ENCODE measurements around the gene PRDM5.

DNA sequence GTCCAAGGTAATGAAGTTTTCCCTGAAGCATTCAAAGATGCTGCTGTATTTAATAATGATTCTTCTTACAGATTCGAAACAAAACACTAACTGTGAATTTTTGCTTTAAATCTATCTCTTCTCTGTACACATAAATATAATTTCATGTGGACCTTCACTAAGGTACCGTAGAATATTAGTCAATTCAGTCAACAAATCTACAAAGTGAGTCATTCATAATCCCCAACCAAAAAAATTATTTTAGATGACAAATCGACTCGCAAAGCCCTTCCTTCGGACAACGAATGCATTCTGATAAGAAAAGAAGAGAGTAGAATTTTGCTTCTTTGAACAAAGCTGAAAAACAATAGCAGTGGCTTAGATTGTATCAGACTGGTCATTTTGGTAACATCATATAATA, 95.7 kb downstream of the PRDM5 start:
- TF ChIP-seq, protein P1, sequence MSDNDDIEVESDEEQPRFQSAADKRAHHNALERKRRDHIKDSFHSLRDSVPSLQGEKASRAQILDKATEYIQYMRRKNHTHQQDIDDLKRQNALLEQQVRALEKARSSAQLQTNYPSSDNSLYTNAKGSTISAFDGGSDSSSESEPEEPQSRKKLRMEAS (IDR thresholded peaks at IDR 0.05) = no peak
- TF ChIP-seq RAD21 (IDR thresholded peaks at IDR 0.05; ENCODE audit: low read depth) (no peak), YY1 (IDR thresholded peaks at IDR 0.05; ENCODE audit: low read depth) (no peak), EP300 (IDR thresholded peaks at IDR 0.05; ENCODE audit: borderline replicate concordance) (no peak), TAF1 (IDR thresholded peaks at IDR 0.05; ENCODE audit: low read depth) (no peak)
- TF ChIP-seq, protein P2, sequence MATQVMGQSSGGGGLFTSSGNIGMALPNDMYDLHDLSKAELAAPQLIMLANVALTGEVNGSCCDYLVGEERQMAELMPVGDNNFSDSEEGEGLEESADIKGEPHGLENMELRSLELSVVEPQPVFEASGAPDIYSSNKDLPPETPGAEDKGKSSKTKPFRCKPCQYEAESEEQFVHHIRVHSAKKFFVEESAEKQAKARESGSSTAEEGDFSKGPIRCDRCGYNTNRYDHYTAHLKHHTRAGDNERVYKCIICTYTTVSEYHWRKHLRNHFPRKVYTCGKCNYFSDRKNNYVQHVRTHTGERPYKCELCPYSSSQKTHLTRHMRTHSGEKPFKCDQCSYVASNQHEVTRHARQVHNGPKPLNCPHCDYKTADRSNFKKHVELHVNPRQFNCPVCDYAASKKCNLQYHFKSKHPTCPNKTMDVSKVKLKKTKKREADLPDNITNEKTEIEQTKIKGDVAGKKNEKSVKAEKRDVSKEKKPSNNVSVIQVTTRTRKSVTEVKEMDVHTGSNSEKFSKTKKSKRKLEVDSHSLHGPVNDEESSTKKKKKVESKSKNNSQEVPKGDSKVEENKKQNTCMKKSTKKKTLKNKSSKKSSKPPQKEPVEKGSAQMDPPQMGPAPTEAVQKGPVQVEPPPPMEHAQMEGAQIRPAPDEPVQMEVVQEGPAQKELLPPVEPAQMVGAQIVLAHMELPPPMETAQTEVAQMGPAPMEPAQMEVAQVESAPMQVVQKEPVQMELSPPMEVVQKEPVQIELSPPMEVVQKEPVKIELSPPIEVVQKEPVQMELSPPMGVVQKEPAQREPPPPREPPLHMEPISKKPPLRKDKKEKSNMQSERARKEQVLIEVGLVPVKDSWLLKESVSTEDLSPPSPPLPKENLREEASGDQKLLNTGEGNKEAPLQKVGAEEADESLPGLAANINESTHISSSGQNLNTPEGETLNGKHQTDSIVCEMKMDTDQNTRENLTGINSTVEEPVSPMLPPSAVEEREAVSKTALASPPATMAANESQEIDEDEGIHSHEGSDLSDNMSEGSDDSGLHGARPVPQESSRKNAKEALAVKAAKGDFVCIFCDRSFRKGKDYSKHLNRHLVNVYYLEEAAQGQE (IDR thresholded peaks at IDR 0.05; ENCODE audit: low read depth) = no peak
- TF ChIP-seq, protein P3, sequence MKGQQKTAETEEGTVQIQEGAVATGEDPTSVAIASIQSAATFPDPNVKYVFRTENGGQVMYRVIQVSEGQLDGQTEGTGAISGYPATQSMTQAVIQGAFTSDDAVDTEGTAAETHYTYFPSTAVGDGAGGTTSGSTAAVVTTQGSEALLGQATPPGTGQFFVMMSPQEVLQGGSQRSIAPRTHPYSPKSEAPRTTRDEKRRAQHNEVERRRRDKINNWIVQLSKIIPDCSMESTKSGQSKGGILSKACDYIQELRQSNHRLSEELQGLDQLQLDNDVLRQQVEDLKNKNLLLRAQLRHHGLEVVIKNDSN (IDR thresholded peaks at IDR 0.05) = no peak
